GM12864 (cell line): ENCODE data around the gene CADPS2.
"Not testable (repeated sequence)": the region's sequence is repeated elsewhere in the genome, so short reads cannot be mapped to it uniquely, and the experiment has no call there.

Experiments used
- DNase-seq: peaks from one replicate; pipeline ENCODE4 v3.0.0-alpha.2; 2011; ENCODE audit warnings: low read depth
- H3K4me3 ChIP-seq: 2 replicates; pipeline ENCODE4 v1.5.1; 2011; ENCODE audit warnings: mild to moderate bottlenecking, low read depth, low read length, control low read depth
- TF ChIP-seq, protein P1 (sequence below): IDR thresholded peaks from 2 replicates; pipeline ENCODE4 v1.5.1; 2011; ENCODE audit warnings: low read depth, mild to moderate bottlenecking, moderate library complexity, low read length, control low read depth, inconsistent platforms; ENCODE audit errors: missing control alignments

CADPS2 gene

DNA sequence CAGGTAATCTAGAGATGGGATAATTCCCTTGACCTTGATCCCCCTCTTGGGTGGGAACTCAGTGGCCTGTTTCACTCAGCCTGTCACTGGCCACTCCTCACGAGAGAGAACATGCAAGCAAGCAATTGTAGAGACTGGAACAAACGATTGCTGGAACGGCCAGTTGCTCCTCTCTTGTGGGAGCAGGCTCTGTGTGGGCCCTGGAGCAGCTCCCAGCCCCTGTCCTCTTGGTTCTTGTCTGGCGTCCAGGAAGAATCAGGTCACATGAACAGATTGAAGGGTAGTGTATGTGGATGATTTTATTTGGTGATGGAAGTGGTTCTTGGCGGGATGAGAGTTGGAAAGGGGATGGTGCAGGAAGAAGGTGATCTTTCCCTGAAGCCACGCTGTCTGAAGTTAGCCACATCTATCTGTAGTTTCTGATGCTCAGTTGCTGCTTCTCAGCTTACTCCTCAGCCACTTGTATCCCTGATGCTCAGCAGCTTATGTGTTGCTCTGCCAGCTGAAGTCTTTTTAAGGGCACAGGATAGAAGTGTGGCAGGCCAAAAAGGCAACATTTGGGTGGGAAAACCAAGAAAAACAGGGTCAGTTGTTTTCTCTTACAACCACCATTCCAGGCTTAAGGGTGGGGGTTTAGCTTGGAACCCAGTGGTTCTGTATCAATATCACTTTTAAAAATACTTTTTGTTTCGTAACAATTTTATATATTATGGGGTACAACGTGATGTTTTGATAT, 203.3 kb downstream of the CADPS2 start:
- no peak for DNase-seq
- H3K4me3 ChIP-seq: no peak overlapping the region
- TF ChIP-seq, protein P1, sequence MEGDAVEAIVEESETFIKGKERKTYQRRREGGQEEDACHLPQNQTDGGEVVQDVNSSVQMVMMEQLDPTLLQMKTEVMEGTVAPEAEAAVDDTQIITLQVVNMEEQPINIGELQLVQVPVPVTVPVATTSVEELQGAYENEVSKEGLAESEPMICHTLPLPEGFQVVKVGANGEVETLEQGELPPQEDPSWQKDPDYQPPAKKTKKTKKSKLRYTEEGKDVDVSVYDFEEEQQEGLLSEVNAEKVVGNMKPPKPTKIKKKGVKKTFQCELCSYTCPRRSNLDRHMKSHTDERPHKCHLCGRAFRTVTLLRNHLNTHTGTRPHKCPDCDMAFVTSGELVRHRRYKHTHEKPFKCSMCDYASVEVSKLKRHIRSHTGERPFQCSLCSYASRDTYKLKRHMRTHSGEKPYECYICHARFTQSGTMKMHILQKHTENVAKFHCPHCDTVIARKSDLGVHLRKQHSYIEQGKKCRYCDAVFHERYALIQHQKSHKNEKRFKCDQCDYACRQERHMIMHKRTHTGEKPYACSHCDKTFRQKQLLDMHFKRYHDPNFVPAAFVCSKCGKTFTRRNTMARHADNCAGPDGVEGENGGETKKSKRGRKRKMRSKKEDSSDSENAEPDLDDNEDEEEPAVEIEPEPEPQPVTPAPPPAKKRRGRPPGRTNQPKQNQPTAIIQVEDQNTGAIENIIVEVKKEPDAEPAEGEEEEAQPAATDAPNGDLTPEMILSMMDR: no peak

DNA sequence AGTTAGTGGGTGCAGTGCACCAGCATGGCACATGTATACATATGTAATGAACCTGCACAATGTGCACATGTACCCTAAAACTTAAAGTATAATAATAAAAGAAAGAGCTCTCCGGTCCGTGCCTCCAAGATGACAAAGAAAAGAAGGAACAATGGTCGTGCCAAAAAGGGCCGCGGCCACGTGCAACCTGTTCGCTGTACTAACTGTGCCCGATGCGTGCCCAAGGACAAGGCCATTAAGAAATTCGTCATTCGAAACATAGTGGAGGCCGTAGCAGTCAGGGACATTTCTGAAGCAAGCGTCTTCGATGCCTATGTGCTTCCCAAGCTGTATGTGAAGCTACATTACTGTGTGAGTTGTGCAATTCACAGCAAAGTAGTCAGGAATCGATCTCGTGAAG, 205.1 kb downstream of the CADPS2 start:
- DNase-seq, H3K4me3 ChIP-seq: not testable (repeated sequence)

DNA sequence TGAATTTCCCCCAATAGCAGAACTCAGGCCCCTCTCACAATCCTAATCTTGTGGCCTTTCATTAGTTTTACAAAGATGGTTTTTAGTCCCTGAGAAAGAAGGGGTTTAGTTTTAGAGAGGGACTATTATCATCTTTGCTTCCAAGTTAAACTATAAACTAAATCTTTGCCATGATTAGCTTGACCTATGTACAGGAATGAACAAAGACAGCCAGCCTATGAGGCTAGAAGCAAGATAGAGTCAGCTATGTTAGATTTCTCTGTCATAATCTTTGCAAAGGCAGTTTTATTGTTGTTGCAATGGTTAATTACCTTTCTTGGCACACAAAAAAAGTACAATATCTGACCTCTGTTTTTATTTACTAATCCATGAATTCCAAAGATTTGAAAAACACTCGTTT, 206.4 kb downstream of the CADPS2 start:
- TF ChIP-seq, protein P1: no peak
- no peak for DNase-seq
- H3K4me3 ChIP-seq: no peak overlapping the region

DNA sequence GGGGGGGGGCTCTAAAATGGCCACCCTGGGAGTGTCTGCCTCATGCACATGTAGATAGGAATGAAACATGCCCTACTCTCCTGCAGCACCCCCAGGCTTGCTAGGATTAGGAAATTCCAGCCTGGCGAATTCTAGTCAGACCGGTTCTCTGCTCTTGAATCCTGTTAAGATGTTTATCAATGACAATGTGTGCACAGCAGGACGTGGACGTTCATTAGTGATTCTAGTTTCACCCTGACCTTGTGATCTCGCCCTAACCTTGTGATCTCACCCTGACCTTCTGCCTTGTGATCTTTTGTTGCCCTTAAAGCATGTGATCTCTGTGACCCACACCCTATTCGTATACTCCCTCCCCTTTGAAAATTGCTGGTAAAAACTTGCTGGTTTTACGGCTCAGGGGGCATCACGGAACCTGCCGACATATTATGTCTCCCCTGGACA, 207.0 kb downstream of the CADPS2 start:
- H3K4me3 ChIP-seq, DNase-seq: not testable (repeated sequence)

DNA sequence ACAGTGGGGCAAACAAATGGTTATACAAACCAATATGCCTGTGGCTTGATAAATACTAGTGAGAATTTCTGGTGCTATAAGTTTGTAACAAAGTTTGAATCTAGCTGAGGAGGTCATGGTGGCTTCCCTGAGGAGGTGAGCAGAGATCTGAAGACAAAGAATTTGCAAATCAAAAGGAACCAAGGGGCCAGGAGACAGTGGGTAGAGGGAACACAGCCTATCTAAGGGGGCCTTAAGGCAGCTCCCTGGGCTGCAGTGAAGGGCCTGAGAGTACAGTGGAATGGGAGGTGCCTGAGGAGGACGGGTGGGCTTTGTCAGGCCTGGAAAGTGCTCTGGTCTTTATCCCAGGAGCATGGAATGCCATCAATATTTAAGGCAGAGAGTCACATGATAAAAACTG, 209.1 kb downstream of the CADPS2 start:
- H3K4me3 ChIP-seq: no peak overlapping the region
- DNase-seq: no peak
- TF ChIP-seq, protein P1: no peak

DNA sequence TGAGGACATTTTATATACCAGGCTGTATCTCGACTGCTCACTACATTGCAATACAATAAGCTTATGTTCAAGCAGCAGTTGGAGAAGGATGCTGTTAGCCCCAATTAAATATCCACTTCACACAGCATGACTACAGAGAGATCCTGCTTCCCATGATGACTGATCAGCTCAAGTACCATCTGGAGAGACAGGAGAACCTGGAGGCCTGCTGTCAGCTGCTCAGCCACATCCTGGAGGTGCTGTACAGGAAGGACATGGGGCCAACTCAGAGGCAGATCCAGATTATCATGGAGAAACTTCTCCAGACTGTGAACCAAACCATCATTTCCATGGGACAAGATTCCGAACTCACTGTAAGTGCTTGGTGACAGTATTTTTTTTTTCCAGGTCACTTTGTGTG, 209.8 kb downstream of the CADPS2 start:
- no peak for DNase-seq
- H3K4me3 ChIP-seq: no peak overlapping the region
- TF ChIP-seq, protein P1: no peak

DNA sequence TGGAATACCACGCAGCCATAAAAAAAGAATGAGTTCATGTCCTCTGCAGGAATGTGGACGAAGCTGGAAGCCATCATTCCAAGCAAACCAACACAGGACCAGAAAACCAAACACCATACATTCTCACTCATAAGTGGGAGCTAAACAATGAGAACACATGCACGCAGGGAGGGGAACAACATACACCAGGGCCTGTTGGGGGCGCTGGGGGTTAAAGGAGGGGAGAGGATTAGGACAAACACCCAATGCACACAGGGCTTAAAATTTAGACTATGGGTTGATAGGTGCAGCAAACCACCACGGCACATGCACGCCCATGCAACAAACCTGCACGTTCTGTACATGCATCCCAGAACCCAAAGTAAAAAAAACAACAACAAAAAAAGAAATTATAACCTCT, 210.6 kb downstream of the CADPS2 start:
- H3K4me3 ChIP-seq: no peak overlapping the region
- DNase-seq: no peak
- TF ChIP-seq, protein P1: no peak

DNA sequence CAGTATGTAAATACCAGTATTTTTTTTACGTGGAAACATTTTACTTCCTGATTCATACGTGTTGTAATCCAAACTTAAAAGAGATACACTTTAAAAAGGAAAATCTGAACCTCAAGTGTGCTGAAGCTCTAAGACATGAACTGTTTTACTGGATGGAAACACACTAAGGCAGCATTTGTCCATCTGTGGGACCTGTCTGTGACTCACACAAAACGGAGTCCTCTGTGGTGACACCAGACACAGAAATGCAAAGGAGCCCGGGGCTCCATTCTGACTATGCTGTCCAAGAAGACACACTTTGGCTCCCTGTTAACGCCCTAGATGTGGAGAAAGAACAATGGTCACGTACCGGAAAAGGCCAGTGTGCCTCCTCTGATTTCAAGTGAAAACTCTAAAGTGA, 211.2 kb downstream of the CADPS2 start:
- DNase-seq: no peak
- H3K4me3 ChIP-seq: no peak overlapping the region
- TF ChIP-seq, protein P1: no peak
